A549 (cell line): ENCODE data around the gene PCK1. TPM values are rescaled to one million over a fixed set of nuclear protein-coding genes. Genes with fewer than 3 reads are reported as not detected.

Source experiments
- ATAC-seq, 2 experiments: fragments of 200-7000 bp in 1 of 2; fragments of >200 bp in 1 of 2; cut with Nextera tagmentation in 1 of 2; cut with Tn5 transposase in 1 of 2; 3 replicates each; pipeline versions ENCODE4 v1.8.0 to v1.9.1; 2018 to 2020; ENCODE audit warnings: mild to moderate bottlenecking in 1 of 2, moderate library complexity in 1 of 2
- CTCF ChIA-PET: fragments of 300-600 bp; sonication (Branson Sonifier 250); formaldehyde crosslinking; extraction: SDS; loops from one replicate; lab custom pipeline; 2021; ENCODE audit warnings: antibody characterized with exemption, inconsistent platforms; lab: Yijun Ruan, JAX
- POLR2A ChIA-PET: fragments of 350-600 bp; formaldehyde crosslinking; extraction: SDS; loops from one replicate; lab custom pipeline; 2021; ENCODE audit warnings: antibody characterized with exemption, inconsistent platforms; lab: Yijun Ruan, JAX
- DNase-seq, 2 experiments: peaks; one replicate each; pipeline versions ENCODE4 v3.0.0 to v3.0.0-alpha.2; 2011 to 2016; ENCODE audit warnings: low read depth in 1 of 2, low spot score in 1 of 2
- FAIRE-seq: peaks from 2 replicates; lab custom pipeline; 2011; peaks lifted over from hg19 to GRCh38; lab: Jason Lieb, UNC
- H3K27ac ChIP-seq, 2 experiments: fragments of >200 bp; sonication (Bioruptor Twin); formaldehyde crosslinking; 3 replicates each; pipeline ENCODE4 v1.5.1; 2016 to 2017
- H3K4me1 ChIP-seq: fragments of >200 bp; sonication (Bioruptor Twin); formaldehyde crosslinking; 3 replicates; pipeline ENCODE4 v1.6.1; 2016
- H3K4me2 ChIP-seq: fragments of >200 bp; sonication (Bioruptor Twin); formaldehyde crosslinking; 3 replicates; pipeline ENCODE4 v1.6.1; 2016
- H3K4me3 ChIP-seq: fragments of >200 bp; sonication (Bioruptor Twin); formaldehyde crosslinking; 3 replicates; pipeline ENCODE4 v1.5.1; 2016
- H3K9me3 ChIP-seq: fragments of >200 bp; sonication (Bioruptor Twin); formaldehyde crosslinking; 3 replicates; pipeline ENCODE4 v1.6.1; 2016
- ATOH8 ChIP-seq: fragments of 250-450 bp; sonication (Bioruptor Pico); IDR thresholded peaks from 2 replicates; pipeline ENCODE4 v1.5.0; 2020; ENCODE audit warnings: low read depth, mild to moderate bottlenecking, moderate library complexity
- BHLHE40 ChIP-seq: IDR thresholded peaks from 2 replicates; pipeline ENCODE4 v1.6.1; 2012; ENCODE audit warnings: low read depth, low read length, inconsistent platforms
- CHD2 ChIP-seq: fragments of 150-350 bp; IDR thresholded peaks from 2 replicates; pipeline ENCODE4 v1.6.1; 2014; ENCODE audit warnings: low read length; ENCODE audit not compliant: partially characterized antibody
- CHD4 ChIP-seq: fragments of 200-600 bp; sonication (generic); IDR thresholded peaks from 2 replicates; pipeline ENCODE4 v1.6.1; 2016; ENCODE audit warnings: antibody characterized with exemption, mild to moderate bottlenecking, borderline replicate concordance
- EP300 ChIP-seq, 2 experiments: fragments of >200 bp; sonication (Bioruptor Twin); formaldehyde crosslinking; IDR thresholded peaks; 2 replicates in 1 of 2; 3 replicates in 1 of 2; pipeline ENCODE4 v1.6.1; 2016 to 2017
- ESRRA ChIP-seq: fragments of 150-350 bp; IDR thresholded peaks from 2 replicates; pipeline ENCODE4 v1.6.1; 2014; ENCODE audit warnings: mild to moderate bottlenecking, low read length, borderline replicate concordance
- FOSB ChIP-seq: fragments of 250-450 bp; sonication (Bioruptor Pico); IDR thresholded peaks from 2 replicates; pipeline ENCODE4 v1.5.0; 2020; ENCODE audit warnings: mild to moderate bottlenecking, moderate library complexity
- HDAC2 ChIP-seq: fragments of 200-600 bp; sonication (generic); IDR thresholded peaks from 2 replicates; pipeline ENCODE4 v1.6.1; 2016
- HEYL ChIP-seq: fragments of 250-450 bp; sonication (Bioruptor Pico); IDR thresholded peaks from 2 replicates; pipeline ENCODE4 v1.8.0; 2021; ENCODE audit warnings: mild to moderate bottlenecking, moderate library complexity
- HOXB13 ChIP-seq: fragments of 250-450 bp; sonication (Bioruptor Pico); IDR thresholded peaks from 2 replicates; pipeline ENCODE4 v1.5.0; 2020; ENCODE audit warnings: low read depth, mild to moderate bottlenecking, moderate library complexity
- JUN ChIP-seq, 2 experiments: fragments of >200 bp; sonication (Bioruptor Twin); formaldehyde crosslinking; IDR thresholded peaks; 2 replicates in 1 of 2; 3 replicates in 1 of 2; pipeline ENCODE4 v1.6.1; 2016 to 2017
- KDM5A ChIP-seq: fragments of 200-600 bp; sonication (generic); IDR thresholded peaks from 2 replicates; pipeline ENCODE4 v1.6.1; 2016; ENCODE audit warnings: antibody characterized with exemption, mild to moderate bottlenecking
- MAFK ChIP-seq: fragments of 450-650 bp; IDR thresholded peaks from 2 replicates; pipeline ENCODE4 v1.6.1; 2014; ENCODE audit not compliant: partially characterized antibody
- MAZ ChIP-seq: fragments of 150-350 bp; IDR thresholded peaks from 2 replicates; pipeline ENCODE4 v1.6.1; 2014; ENCODE audit warnings: antibody characterized with exemption, low read depth, low read length, borderline replicate concordance
- NR3C1 ChIP-seq: fragments of >200 bp; sonication (Bioruptor Twin); formaldehyde crosslinking; IDR thresholded peaks from 3 replicates; pipeline ENCODE4 v1.6.1; 2017
- PBX3 ChIP-seq: IDR thresholded peaks from 2 replicates; pipeline ENCODE4 v1.6.1; 2012
- POLR2A ChIP-seq: IDR thresholded peaks from 2 replicates; pipeline ENCODE4 v1.6.1; 2012; ENCODE audit warnings: mild to moderate bottlenecking, low read length
- POLR2AphosphoS2 ChIP-seq: conservative IDR thresholded peaks from 2 replicates; pipeline ENCODE4 v1.6.1; 2012; ENCODE audit warnings: low read length, improper control_type of control experiment, inconsistent platforms
- RARB ChIP-seq: fragments of 250-450 bp; sonication (Bioruptor Pico); IDR thresholded peaks from 2 replicates; pipeline ENCODE4 v1.8.0; 2021; ENCODE audit warnings: mild to moderate bottlenecking, moderate library complexity
- RNF2 ChIP-seq: fragments of 200-600 bp; sonication (generic); IDR thresholded peaks from 2 replicates; pipeline ENCODE4 v1.6.1; 2016; ENCODE audit warnings: low read depth, mild to moderate bottlenecking, antibody characterized with exemption, moderate library complexity, borderline replicate concordance
- ZSCAN20 ChIP-seq: fragments of 250-450 bp; sonication (Bioruptor Pico); IDR thresholded peaks from 2 replicates; pipeline ENCODE4 v1.8.0; 2022; ENCODE audit warnings: mild to moderate bottlenecking, moderate library complexity
- WGBS: methylation state at CpG from one replicate; pipeline ENCODE4 v1.1.6; 2017; ENCODE audit errors: missing lambda C conversion rate; 5-methylcytosine and 5-hydroxymethylcytosine counted together
- polyA plus RNA-seq, 4 experiments: library from polyadenylated mRNA; depleted of rRNA in 3 of 4; stranded (reverse); fragments of >200 nt; fragmentation: RNase III in 1 of 4; extraction: RNeasy Plus Mini Kit Qiagen cat#74134 plus additional on column Dnase treatment in 1 of 4; gene quantifications; 2 replicates in 3 of 4; 3 replicates in 1 of 4; pipeline ENCODE4 v1.2.3, GENCODE V29; 2011 to 2017
- TF ChIP-seq, protein P1 (sequence below): fragments of 200-600 bp; sonication (generic); IDR thresholded peaks from 2 replicates; pipeline ENCODE4 v1.6.1; 2016; ENCODE audit warnings: antibody characterized with exemption, mild to moderate bottlenecking, moderate library complexity
- TF ChIP-seq, protein P2 (sequence below): fragments of >200 bp; sonication (Bioruptor Twin); formaldehyde crosslinking; IDR thresholded peaks from 3 replicates; pipeline ENCODE4 v1.5.1; 2016
- TF ChIP-seq, protein P3 (sequence below): fragments of >200 bp; sonication (Bioruptor Twin); formaldehyde crosslinking; IDR thresholded peaks from 2 replicates; pipeline ENCODE4 v1.6.1; 2016

Gene PCK1
- polyA plus RNA-seq, 2 of the 4 experiments (the other 2 are of a cell fraction) = 0.04 to 0.12 TPM

GRCh38 chr20:57517904-57518303 is 43.0 kb upstream of the PCK1 start:
- ATAC-seq (no peak), DNase-seq (no peak)
- Histone ChIP-seq H3K4me3 (no peak overlapping the region), H3K27ac (no peak overlapping the region), H3K4me2 (no peak overlapping the region), H3K9me3 (no peaks in the 10 kb centered on the region)
- POLR2A ChIA-PET = no interaction called here
- TF ChIP-seq FOSB (CRISPR knock-in tag) = no peak
- TF ChIP-seq POLR2A = no peak
- TF ChIP-seq EP300 (IDR thresholded peaks at IDR 0.05) = no peak
- TF ChIP-seq ATOH8 = no peak
- TF ChIP-seq HOXB13 (CRISPR knock-in tag) = no peak
- no peak for TF ChIP-seq HEYL (CRISPR knock-in tag)
- TF ChIP-seq, protein P1, sequence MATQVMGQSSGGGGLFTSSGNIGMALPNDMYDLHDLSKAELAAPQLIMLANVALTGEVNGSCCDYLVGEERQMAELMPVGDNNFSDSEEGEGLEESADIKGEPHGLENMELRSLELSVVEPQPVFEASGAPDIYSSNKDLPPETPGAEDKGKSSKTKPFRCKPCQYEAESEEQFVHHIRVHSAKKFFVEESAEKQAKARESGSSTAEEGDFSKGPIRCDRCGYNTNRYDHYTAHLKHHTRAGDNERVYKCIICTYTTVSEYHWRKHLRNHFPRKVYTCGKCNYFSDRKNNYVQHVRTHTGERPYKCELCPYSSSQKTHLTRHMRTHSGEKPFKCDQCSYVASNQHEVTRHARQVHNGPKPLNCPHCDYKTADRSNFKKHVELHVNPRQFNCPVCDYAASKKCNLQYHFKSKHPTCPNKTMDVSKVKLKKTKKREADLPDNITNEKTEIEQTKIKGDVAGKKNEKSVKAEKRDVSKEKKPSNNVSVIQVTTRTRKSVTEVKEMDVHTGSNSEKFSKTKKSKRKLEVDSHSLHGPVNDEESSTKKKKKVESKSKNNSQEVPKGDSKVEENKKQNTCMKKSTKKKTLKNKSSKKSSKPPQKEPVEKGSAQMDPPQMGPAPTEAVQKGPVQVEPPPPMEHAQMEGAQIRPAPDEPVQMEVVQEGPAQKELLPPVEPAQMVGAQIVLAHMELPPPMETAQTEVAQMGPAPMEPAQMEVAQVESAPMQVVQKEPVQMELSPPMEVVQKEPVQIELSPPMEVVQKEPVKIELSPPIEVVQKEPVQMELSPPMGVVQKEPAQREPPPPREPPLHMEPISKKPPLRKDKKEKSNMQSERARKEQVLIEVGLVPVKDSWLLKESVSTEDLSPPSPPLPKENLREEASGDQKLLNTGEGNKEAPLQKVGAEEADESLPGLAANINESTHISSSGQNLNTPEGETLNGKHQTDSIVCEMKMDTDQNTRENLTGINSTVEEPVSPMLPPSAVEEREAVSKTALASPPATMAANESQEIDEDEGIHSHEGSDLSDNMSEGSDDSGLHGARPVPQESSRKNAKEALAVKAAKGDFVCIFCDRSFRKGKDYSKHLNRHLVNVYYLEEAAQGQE = no peak
- TF ChIP-seq ESRRA = no peak
- TF ChIP-seq, all 56 proteins: peak for 0
- WGBS = 55% methylated on average over 5 of the region's 5 CpGs
- no peak for FAIRE-seq
- no peaks in the 10 kb centered on the region for H3K4me1 ChIP-seq
- CTCF ChIA-PET = interaction anchor here (0.7 to 19.8 kb wide), 6 partner anchors 10 to 692 kb away, joined by 3 to 388 read pairs (median 47); partner anchors contain the start of gene PCK1

DNA sequence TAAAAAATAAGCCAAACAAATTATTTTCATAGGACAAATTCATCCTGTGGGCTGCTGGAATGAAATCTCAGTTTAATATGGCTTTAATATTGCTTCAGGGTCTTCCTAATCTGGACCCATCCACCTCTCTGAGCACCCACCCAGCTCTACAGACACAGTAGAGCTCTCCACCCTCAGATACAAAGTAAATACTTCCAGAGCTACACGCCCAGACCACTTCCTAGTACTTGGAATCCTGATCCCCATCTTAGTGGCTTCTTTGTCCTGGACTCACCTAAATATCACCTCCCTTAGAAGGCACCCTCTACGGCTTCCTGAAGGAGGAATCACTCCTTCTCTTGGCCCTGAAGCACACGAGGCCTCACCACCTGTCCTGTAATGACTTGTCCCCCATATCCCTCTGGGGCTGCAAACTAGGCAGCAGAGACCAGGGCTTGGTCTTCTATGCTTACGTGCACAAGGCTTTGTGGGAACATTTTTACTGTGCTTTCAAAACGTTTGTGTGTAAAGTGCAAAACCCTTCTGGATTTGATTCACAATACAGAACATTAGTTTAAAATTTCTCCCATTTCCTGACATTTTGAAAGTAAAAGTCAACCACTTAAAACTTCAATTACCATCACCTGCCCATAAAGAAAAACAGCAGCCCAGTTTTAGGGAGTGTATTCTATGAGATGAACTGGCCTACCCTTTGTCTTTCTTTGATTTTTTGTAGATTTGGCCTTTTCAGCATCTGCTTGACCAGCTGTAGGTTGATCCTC is 38.4 kb upstream of the PCK1 start:
- DNase-seq (no peak), FAIRE-seq (no peak), ATAC-seq (no peak)
- POLR2A ChIA-PET = no interaction called here
- Histone ChIP-seq H3K4me2 (no peak overlapping the region), H3K27ac (no peak overlapping the region), H3K4me1 (peaks cover 6% of the 10 kb centered on the region; the same call in 1 of the 3 replicates), H3K9me3 (no peaks in the 10 kb centered on the region), H3K4me3 (no peak overlapping the region)
- CTCF ChIA-PET = interaction anchor here (1.1 to 19.8 kb wide), 6 partner anchors 9 to 925 kb away, joined by 3 to 388 read pairs (median 5); no protein-coding TSS in a partner anchor
- TF ChIP-seq POLR2AphosphoS2 = no peak
- no peak for TF ChIP-seq ESRRA
- no peak for TF ChIP-seq RNF2
- TF ChIP-seq RARB (CRISPR knock-in tag) = no peak
- no peak for TF ChIP-seq MAZ
- TF ChIP-seq, protein P2, sequence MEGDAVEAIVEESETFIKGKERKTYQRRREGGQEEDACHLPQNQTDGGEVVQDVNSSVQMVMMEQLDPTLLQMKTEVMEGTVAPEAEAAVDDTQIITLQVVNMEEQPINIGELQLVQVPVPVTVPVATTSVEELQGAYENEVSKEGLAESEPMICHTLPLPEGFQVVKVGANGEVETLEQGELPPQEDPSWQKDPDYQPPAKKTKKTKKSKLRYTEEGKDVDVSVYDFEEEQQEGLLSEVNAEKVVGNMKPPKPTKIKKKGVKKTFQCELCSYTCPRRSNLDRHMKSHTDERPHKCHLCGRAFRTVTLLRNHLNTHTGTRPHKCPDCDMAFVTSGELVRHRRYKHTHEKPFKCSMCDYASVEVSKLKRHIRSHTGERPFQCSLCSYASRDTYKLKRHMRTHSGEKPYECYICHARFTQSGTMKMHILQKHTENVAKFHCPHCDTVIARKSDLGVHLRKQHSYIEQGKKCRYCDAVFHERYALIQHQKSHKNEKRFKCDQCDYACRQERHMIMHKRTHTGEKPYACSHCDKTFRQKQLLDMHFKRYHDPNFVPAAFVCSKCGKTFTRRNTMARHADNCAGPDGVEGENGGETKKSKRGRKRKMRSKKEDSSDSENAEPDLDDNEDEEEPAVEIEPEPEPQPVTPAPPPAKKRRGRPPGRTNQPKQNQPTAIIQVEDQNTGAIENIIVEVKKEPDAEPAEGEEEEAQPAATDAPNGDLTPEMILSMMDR = no peak
- TF ChIP-seq CHD2 = no peak
- TF ChIP-seq PBX3 = no peak
- TF ChIP-seq, protein P3, sequence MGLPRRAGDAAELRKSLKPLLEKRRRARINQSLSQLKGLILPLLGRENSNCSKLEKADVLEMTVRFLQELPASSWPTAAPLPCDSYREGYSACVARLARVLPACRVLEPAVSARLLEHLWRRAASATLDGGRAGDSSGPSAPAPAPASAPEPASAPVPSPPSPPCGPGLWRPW = no peak
- no peak for TF ChIP-seq CHD4
- TF ChIP-seq JUN (IDR thresholded peaks at IDR 0.05) = no peak
- TF ChIP-seq BHLHE40 = no peak
- no peak for TF ChIP-seq HDAC2
- no peak for TF ChIP-seq ZSCAN20
- no peak for TF ChIP-seq NR3C1
- no peak for TF ChIP-seq KDM5A
- TF ChIP-seq MAFK = no peak
- 50% methylated on average over 5 of the region's 5 CpGs for WGBS
